Prostate gland (tissue), 2 donors: ENCODE results near the gene STARD9. TPM values are rescaled to one million over a fixed set of nuclear protein-coding genes. Genes with fewer than 3 reads are reported as not detected.
"Not testable (repeated sequence)": the region's sequence is repeated elsewhere in the genome, so short reads cannot be mapped to it uniquely, and the experiment has no call there.

ENCODE experiments used
- DNase-seq: peaks from one replicate; pipeline ENCODE4 v3.0.0-alpha.2; 2019; ENCODE audit warnings: low spot score
- H3K27ac ChIP-seq, 2 donors: fragments of 200-600 bp; sonication (generic); 2 replicates each; pipeline ENCODE4 v1.5.1; 2017 to 2019
- H3K27me3 ChIP-seq: fragments of 200-600 bp; sonication (generic); replicated peaks from 2 replicates; pipeline ENCODE4 v1.5.1; 2019; ENCODE audit not compliant: insufficient read depth
- H3K36me3 ChIP-seq, 2 donors: fragments of 200-600 bp; sonication (generic); 1 replicate in 1 of 2; 2 replicates in 1 of 2; pipeline versions ENCODE4 v1.5.1 to v1.8.1; 2017 to 2019
- H3K4me1 ChIP-seq: fragments of 200-600 bp; sonication (generic); replicated peaks from 2 replicates; pipeline ENCODE4 v1.5.1; 2019
- H3K4me3 ChIP-seq, 2 donors: fragments of 200-600 bp; sonication (generic); 2 replicates each; pipeline ENCODE4 v1.5.1; 2017 to 2019
- H3K9me3 ChIP-seq: fragments of 200-600 bp; sonication (generic); 2 replicates; pipeline ENCODE4 v1.5.1; 2017
- POLR2A ChIP-seq: fragments of 450-650 bp; IDR thresholded peaks from one replicate; pipeline ENCODE4 v1.6.1; 2016; ENCODE audit warnings: antibody characterized with exemption, mild to moderate bottlenecking
- POLR2AphosphoS5 ChIP-seq: sonication (generic); formaldehyde crosslinking; IDR thresholded peaks from one replicate; pipeline ENCODE4 v1.6.1; 2017; ENCODE audit warnings: antibody characterized with exemption
- WGBS: methylation state at CpG from one replicate; pipeline ENCODE4 v1.1.5; 2018; 5-methylcytosine and 5-hydroxymethylcytosine counted together
- intact Hi-C: fragments of 100-400 bp; cut with DNase I; formaldehyde crosslinking; loops from one replicate; pipeline ENCODE4 v1.14.2; 2022
- total RNA-seq, 2 donors: library from RNA; depleted of rRNA; stranded (reverse); fragments of >200 nt; gene quantifications; one replicate each; pipeline ENCODE4 v1.1.0, GENCODE V29; 2016
- TF ChIP-seq, protein P1 (sequence below), 4 experiments: fragments of 200-600 bp in 2 of 4; fragments of 450-650 bp in 2 of 4; sonication (generic) in 2 of 4; IDR thresholded peaks; 1 replicate in 3 of 4; 2 replicates in 1 of 4; pipeline ENCODE4 v1.5.1; 2016 to 2019; ENCODE audit warnings: antibody characterized with exemption in 4 of 4, mild to moderate bottlenecking in 2 of 4, moderate library complexity in 2 of 4

The STARD9 gene
- total RNA-seq, 2 donors from 2014 or later = 2.6 to 45.8 TPM

DNA sequence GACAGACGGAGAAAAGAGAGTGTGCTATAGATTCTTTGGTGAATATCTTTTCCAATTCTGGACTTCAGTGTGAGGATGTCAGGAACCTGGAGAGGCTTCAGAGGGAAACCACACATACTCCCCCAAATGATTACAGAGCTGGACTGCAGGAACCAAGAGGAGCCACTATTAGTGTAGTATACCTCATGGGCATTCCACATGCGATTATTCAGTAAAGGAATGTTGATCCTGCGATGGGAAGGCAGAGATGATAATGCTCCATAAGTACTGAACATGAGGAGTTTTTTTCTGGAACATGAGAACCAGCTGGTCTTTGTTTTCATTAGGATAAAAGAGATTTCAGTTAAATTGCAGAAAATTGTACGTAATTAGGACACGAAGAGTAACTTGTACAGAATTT is 18.7 kb downstream of the STARD9 start:
- no peak for DNase-seq
- intact Hi-C loops = no loop called here
- no peak overlapping the region for H3K27ac ChIP-seq
- H3K4me1 ChIP-seq = no peaks in the 10 kb centered on the region
- no peaks in the 10 kb centered on the region for H3K36me3 ChIP-seq
- TF ChIP-seq, protein P1, sequence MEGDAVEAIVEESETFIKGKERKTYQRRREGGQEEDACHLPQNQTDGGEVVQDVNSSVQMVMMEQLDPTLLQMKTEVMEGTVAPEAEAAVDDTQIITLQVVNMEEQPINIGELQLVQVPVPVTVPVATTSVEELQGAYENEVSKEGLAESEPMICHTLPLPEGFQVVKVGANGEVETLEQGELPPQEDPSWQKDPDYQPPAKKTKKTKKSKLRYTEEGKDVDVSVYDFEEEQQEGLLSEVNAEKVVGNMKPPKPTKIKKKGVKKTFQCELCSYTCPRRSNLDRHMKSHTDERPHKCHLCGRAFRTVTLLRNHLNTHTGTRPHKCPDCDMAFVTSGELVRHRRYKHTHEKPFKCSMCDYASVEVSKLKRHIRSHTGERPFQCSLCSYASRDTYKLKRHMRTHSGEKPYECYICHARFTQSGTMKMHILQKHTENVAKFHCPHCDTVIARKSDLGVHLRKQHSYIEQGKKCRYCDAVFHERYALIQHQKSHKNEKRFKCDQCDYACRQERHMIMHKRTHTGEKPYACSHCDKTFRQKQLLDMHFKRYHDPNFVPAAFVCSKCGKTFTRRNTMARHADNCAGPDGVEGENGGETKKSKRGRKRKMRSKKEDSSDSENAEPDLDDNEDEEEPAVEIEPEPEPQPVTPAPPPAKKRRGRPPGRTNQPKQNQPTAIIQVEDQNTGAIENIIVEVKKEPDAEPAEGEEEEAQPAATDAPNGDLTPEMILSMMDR (IDR thresholded peaks at IDR 0.05) = no peak
- TF ChIP-seq POLR2A (no peak), POLR2AphosphoS5 (no peak)
- H3K27me3 ChIP-seq = no peaks in the 10 kb centered on the region
- WGBS = 64% methylated on average over 5 of the region's 5 CpGs
- H3K4me3 ChIP-seq = no peak overlapping the region
- H3K9me3 ChIP-seq = no peaks in the 10 kb centered on the region

DNA sequence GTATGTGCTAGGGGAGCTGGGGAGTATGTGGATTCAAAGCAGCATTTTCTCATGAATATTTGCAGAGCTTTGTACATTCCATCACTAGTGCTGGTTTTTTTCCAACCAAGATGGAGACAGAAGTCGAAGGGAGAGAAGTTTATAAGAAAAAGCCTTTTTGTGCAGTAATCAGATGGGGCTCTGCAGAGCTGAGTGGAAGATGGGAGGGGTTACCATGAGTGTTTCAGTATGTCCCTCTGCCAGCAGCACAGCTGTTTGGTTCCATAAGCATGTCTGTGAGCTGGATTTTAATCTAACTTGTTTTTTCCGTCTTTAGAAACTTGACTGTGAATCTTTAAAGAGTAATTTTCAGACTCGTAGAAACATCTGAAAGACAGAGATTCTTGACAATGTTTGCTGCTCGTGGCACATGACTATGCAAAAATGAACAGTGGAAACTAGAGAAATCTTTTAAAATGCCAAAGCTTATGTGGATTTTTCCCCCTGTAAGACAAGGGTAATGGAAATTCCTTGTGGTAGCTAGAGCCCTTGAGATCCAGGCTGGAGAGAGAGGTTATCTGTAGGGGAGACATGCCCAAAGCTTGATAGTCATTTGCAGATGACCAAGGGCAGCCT is 20.3 kb downstream of the STARD9 start:
- intact Hi-C loops = no loop called here
- no peak overlapping the region for H3K27ac ChIP-seq
- H3K36me3 ChIP-seq = no peaks in the 10 kb centered on the region
- 50% methylated on average over 4 of the region's 4 CpGs for WGBS
- DNase-seq = no peak
- no peaks in the 10 kb centered on the region for H3K27me3 ChIP-seq
- H3K9me3 ChIP-seq = no peaks in the 10 kb centered on the region
- H3K4me3 ChIP-seq = no peak overlapping the region
- TF ChIP-seq POLR2A = no peak
- TF ChIP-seq, protein P1 (IDR thresholded peaks at IDR 0.05) = no peak
- no peak for TF ChIP-seq POLR2AphosphoS5
- no peaks in the 10 kb centered on the region for H3K4me1 ChIP-seq

DNA sequence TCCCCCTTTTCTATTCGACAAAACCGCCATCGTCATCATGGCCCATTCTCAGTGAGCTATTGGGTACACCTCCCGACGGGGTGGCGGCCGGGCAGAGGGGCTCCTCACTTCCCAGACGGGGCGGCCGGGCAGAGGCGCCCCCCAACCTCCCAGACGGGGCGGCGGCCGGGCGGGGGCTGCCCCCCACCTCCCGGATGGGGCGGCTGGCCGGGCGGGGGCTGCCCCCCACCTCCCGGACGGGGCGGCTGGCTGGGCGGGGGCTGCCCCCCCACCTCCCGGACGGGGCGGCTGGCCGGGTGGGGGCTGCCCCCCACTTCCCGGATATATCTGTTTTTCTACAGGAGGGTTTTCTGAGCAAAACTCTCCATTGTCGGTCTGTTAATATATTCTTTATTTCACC is 25.9 kb downstream of the STARD9 start:
- 94% methylated on average over 23 of the region's 30 CpGs for WGBS
- DNase-seq, H3K4me3 ChIP-seq, H3K27me3 ChIP-seq, H3K36me3 ChIP-seq, H3K9me3 ChIP-seq, intact Hi-C loops, H3K27ac ChIP-seq, H3K4me1 ChIP-seq: not testable (repeated sequence)

DNA sequence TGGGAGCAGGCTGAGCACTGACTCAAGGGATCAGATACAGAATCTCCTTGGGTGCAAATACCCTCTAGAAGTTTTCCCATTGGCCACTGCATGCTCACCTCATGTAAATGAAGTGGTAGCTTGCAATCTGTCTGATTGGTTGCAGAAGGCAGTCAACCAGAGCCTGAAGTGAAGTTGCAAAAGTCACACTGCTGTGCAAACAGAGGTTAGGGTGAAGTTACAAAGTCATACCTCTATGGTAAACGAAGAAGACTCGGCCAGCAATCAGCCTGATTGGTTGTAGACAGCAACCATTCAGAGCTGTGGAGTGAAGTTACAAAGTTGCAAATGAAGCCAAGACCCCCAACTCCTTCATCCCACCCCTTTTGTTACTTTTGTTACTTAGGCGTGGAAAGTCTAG is 27.1 kb downstream of the STARD9 start:
- H3K36me3 ChIP-seq = no peaks in the 10 kb centered on the region
- H3K4me1 ChIP-seq = no peaks in the 10 kb centered on the region
- no peaks in the 10 kb centered on the region for H3K9me3 ChIP-seq
- no peak for TF ChIP-seq POLR2A
- TF ChIP-seq POLR2AphosphoS5 = no peak
- TF ChIP-seq, protein P1 (IDR thresholded peaks at IDR 0.05) = no peak
- 86% methylated on average over 3 of the region's 3 CpGs for WGBS
- H3K27ac ChIP-seq = no peak overlapping the region
- no peaks in the 10 kb centered on the region for H3K27me3 ChIP-seq
- intact Hi-C loops = no loop called here
- no peak for DNase-seq
- H3K4me3 ChIP-seq = no peak overlapping the region

DNA sequence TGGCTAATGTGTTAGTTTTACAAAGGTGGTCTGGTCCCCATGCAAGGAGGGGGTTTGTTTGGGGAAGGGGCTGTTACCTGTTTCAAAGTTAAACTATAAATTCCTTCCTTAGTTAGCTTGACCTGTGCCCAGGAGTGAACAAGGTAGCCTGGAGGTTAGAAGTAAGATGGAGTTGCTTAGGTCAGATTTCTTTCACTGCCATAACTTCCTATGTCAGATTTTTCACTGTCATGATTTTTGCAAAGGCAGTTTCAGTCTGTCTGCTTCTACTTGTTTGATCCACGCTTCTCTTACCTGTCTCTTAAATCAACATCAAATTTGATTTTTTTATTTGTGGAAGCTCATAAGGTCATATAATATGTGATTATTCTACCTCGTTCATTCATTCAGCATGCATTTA is 28.6 kb downstream of the STARD9 start:
- TF ChIP-seq POLR2AphosphoS5 = no peak
- TF ChIP-seq POLR2A = no peak
- TF ChIP-seq, protein P1 (IDR thresholded peaks at IDR 0.05) = no peak
- no peak for DNase-seq
- no peaks in the 10 kb centered on the region for H3K36me3 ChIP-seq
- H3K27me3 ChIP-seq = no peaks in the 10 kb centered on the region
- no peaks in the 10 kb centered on the region for H3K9me3 ChIP-seq
- no peaks in the 10 kb centered on the region for H3K4me1 ChIP-seq
- WGBS = 80% methylated on average over 2 of the region's 2 CpGs
- no peak overlapping the region for H3K4me3 ChIP-seq
- H3K27ac ChIP-seq = no peak overlapping the region
- intact Hi-C loops = no loop called here
